HepG2 (cell line): ENCODE results near the gene INTS2.

Experiments
- CEBPG ChIP-seq: IDR thresholded peaks from 2 replicates; pipeline ENCODE4 v1.6.1; 2016
- CREM ChIP-seq, 2 experiments: sonication (generic) in 1 of 2; formaldehyde crosslinking in 1 of 2; IDR thresholded peaks; 2 replicates each; pipeline versions ENCODE4 v1.4.0 to v1.6.1; 2016 to 2020; ENCODE audit warnings: antibody characterized with exemption in 1 of 2, mild to moderate bottlenecking in 1 of 2, missing genetic modification reagents in 1 of 2
- JUND ChIP-seq: sonication (generic); formaldehyde crosslinking; IDR thresholded peaks from 2 replicates; pipeline ENCODE4 v1.8.0; 2022; ENCODE audit warnings: mild to moderate bottlenecking, missing genetic modification reagents
- TGIF2 ChIP-seq: IDR thresholded peaks from 2 replicates; pipeline ENCODE4 v1.6.1; 2016; ENCODE audit warnings: control low read depth, missing compliant biosample characterization
- ZNF841 ChIP-seq: sonication (generic); formaldehyde crosslinking; IDR thresholded peaks from 2 replicates; pipeline ENCODE4 v1.8.1; 2023; ENCODE audit warnings: missing genetic modification reagents, borderline replicate concordance
- TF ChIP-seq, protein P1 (sequence below): sonication (generic); formaldehyde crosslinking; IDR thresholded peaks from 2 replicates; pipeline ENCODE4 v1.5.0; 2020; ENCODE audit warnings: mild to moderate bottlenecking, missing genetic modification reagents, moderate library complexity
- TF ChIP-seq, protein P2 (sequence below): sonication (generic); formaldehyde crosslinking; IDR thresholded peaks from 2 replicates; pipeline ENCODE4 v1.4.0; 2020; ENCODE audit warnings: missing genetic modification reagents, borderline replicate concordance
- TF ChIP-seq, protein P3 (sequence below): sonication (generic); formaldehyde crosslinking; IDR thresholded peaks from 2 replicates; pipeline ENCODE4 v1.4.0; 2020; ENCODE audit warnings: missing genetic modification reagents, mild to moderate bottlenecking, borderline replicate concordance
- TF ChIP-seq, protein P4 (sequence below): sonication (generic); formaldehyde crosslinking; IDR thresholded peaks from 2 replicates; pipeline ENCODE4 v1.4.0; 2020; ENCODE audit warnings: missing genetic modification reagents

DNA sequence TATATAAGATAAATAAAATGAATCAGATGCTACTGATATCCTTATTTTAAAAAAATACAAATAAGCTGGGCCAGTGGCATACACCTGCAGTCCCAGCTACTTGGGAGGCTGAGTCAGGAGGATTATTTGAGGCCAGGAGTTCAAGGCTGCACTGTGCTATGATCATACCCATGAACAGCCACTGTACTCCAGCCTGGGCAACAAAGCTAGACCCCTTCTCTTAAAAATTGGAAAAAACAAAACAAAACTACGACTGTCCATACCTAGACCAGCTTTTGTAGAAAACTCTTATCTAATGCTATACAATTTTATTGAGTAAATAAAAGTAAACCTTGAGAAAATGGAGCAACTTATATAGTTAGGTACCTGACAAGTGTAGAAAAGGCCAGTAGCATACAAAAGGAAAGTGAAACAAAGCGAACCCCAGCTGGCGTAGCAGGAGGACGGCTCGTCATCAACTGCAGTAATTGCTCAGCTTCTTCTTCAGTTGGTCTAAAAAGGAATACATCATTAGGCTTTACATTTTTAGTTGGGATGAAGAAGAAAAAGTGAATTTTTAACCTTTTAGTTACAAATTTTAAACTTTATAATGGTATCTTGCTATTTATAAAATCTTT lies 23.6 kb downstream of the INTS2 start:
- TF ChIP-seq, protein P1, sequence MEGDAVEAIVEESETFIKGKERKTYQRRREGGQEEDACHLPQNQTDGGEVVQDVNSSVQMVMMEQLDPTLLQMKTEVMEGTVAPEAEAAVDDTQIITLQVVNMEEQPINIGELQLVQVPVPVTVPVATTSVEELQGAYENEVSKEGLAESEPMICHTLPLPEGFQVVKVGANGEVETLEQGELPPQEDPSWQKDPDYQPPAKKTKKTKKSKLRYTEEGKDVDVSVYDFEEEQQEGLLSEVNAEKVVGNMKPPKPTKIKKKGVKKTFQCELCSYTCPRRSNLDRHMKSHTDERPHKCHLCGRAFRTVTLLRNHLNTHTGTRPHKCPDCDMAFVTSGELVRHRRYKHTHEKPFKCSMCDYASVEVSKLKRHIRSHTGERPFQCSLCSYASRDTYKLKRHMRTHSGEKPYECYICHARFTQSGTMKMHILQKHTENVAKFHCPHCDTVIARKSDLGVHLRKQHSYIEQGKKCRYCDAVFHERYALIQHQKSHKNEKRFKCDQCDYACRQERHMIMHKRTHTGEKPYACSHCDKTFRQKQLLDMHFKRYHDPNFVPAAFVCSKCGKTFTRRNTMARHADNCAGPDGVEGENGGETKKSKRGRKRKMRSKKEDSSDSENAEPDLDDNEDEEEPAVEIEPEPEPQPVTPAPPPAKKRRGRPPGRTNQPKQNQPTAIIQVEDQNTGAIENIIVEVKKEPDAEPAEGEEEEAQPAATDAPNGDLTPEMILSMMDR (CRISPR knock-in tag) = no peak
- no peak for TF ChIP-seq JUND (CRISPR knock-in tag)
- no peak for TF ChIP-seq CREM (IDR thresholded peaks at IDR 0.05)
- TF ChIP-seq CREM (CRISPR knock-in tag; IDR thresholded peaks at IDR 0.05) = no peak
- TF ChIP-seq ZNF841 = no peak
- no peak for TF ChIP-seq CEBPG (CRISPR knock-in tag)
- TF ChIP-seq, protein P2, sequence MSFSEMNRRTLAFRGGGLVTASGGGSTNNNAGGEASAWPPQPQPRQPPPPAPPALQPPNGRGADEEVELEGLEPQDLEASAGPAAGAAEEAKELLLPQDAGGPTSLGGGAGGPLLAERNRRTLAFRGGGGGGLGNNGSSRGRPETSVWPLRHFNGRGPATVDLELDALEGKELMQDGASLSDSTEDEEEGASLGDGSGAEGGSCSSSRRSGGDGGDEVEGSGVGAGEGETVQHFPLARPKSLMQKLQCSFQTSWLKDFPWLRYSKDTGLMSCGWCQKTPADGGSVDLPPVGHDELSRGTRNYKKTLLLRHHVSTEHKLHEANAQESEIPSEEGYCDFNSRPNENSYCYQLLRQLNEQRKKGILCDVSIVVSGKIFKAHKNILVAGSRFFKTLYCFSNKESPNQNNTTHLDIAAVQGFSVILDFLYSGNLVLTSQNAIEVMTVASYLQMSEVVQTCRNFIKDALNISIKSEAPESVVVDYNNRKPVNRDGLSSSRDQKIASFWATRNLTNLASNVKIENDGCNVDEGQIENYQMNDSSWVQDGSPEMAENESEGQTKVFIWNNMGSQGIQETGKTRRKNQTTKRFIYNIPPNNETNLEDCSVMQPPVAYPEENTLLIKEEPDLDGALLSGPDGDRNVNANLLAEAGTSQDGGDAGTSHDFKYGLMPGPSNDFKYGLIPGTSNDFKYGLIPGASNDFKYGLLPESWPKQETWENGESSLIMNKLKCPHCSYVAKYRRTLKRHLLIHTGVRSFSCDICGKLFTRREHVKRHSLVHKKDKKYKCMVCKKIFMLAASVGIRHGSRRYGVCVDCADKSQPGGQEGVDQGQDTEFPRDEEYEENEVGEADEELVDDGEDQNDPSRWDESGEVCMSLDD = no peak
- TF ChIP-seq TGIF2 = no peak
- TF ChIP-seq, protein P3, sequence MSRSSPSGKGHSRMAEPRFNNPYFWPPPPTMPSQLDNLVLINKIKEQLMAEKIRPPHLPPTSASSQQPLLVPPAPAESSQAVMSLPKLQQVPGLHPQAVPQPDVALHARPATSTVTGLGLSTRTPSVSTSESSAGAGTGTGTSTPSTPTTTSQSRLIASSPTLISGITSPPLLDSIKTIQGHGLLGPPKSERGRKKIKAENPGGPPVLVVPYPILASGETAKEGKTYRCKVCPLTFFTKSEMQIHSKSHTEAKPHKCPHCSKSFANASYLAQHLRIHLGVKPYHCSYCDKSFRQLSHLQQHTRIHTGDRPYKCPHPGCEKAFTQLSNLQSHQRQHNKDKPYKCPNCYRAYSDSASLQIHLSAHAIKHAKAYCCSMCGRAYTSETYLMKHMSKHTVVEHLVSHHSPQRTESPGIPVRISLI (CRISPR knock-in tag) = no peak
- TF ChIP-seq, protein P4, sequence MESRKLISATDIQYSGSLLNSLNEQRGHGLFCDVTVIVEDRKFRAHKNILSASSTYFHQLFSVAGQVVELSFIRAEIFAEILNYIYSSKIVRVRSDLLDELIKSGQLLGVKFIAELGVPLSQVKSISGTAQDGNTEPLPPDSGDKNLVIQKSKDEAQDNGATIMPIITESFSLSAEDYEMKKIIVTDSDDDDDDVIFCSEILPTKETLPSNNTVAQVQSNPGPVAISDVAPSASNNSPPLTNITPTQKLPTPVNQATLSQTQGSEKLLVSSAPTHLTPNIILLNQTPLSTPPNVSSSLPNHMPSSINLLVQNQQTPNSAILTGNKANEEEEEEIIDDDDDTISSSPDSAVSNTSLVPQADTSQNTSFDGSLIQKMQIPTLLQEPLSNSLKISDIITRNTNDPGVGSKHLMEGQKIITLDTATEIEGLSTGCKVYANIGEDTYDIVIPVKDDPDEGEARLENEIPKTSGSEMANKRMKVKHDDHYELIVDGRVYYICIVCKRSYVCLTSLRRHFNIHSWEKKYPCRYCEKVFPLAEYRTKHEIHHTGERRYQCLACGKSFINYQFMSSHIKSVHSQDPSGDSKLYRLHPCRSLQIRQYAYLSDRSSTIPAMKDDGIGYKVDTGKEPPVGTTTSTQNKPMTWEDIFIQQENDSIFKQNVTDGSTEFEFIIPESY (CRISPR knock-in tag) = no peak
